Panc1 (cell line): ENCODE data around the gene DPEP3. TPM values are rescaled to one million over a fixed set of nuclear protein-coding genes. Genes with fewer than 3 reads are reported as not detected.
"Not testable (repeated sequence)": the region's sequence is repeated elsewhere in the genome, so short reads cannot be mapped to it uniquely, and the experiment has no call there.

Experiments
- ATAC-seq: fragments of 200-7000 bp; cut with Tn5 transposase; 2 replicates; pipeline ENCODE4 v1.9.1; 2020; ENCODE audit warnings: mild to moderate bottlenecking, moderate library complexity
- BruUV-seq: library from RNA; stranded (reverse); fragments of 400-500 nt; replicated peaks from 2 replicates; lab custom pipeline; 2021; lab: Mats Ljungman, UMichigan
- CTCF ChIA-PET: fragments of 300-600 bp; sonication (Branson Sonifier 250); formaldehyde crosslinking; loops from one replicate; lab custom pipeline; 2022; ENCODE audit warnings: antibody characterized with exemption; lab: Charles Lee
- POLR2A ChIA-PET: fragments of 300-600 bp; sonication (Branson Sonifier 250); formaldehyde crosslinking; loops from one replicate; lab custom pipeline; 2022; ENCODE audit warnings: antibody characterized with exemption; lab: Charles Lee
- DNase-seq: peaks from one replicate; pipeline ENCODE4 v3.0.0-alpha.2; 2010; ENCODE audit warnings: low read depth, low spot score
- H3K27ac ChIP-seq: 2 replicates; pipeline ENCODE4 v1.5.1; 2011; ENCODE audit warnings: mild to moderate bottlenecking, low read length, inconsistent platforms
- H3K27me3 ChIP-seq: fragments of 200-500 bp; sonication (Bioruptor generic); 2 replicates; pipeline ENCODE4 v1.6.0; 2014; ENCODE audit warnings: low read length, inconsistent platforms; ENCODE audit not compliant: control insufficient read depth, insufficient read depth
- H3K36me3 ChIP-seq: fragments of 200-500 bp; sonication (Bioruptor generic); 2 replicates; pipeline ENCODE4 v1.5.1; 2014; ENCODE audit warnings: inconsistent platforms, mild to moderate bottlenecking, low read length, moderate library complexity; ENCODE audit not compliant: control insufficient read depth, insufficient read depth
- H3K4me1 ChIP-seq: 2 replicates; pipeline ENCODE4 v1.5.1; 2011; ENCODE audit warnings: inconsistent platforms, mild to moderate bottlenecking, low read length, moderate library complexity; ENCODE audit not compliant: control insufficient read depth, insufficient read depth
- H3K4me3 ChIP-seq, 2 experiments: 2 replicates each; pipeline ENCODE4 v1.5.1; 2011 to 2012; ENCODE audit warnings: low read depth in 2 of 2, low read length in 2 of 2, mild to moderate bottlenecking in 2 of 2, inconsistent platforms in 1 of 2, moderate library complexity in 1 of 2
- H3K9me3 ChIP-seq: fragments of 200-500 bp; sonication (Bioruptor generic); 2 replicates; pipeline ENCODE4 v1.5.1; 2014; ENCODE audit warnings: low read depth, mild to moderate bottlenecking, inconsistent platforms, low read length, moderate library complexity; ENCODE audit not compliant: control insufficient read depth, insufficient read depth
- CTCF ChIP-seq: fragments of 450-650 bp; IDR thresholded peaks from 2 replicates; pipeline ENCODE4 v1.5.1; 2017; ENCODE audit warnings: mild to moderate bottlenecking
- POLR2AphosphoS5 ChIP-seq: IDR thresholded peaks from 2 replicates; pipeline ENCODE4 v1.6.1; 2012; ENCODE audit warnings: mild to moderate bottlenecking, low read depth, low read length, moderate library complexity
- REST ChIP-seq, 2 experiments: IDR thresholded peaks; 2 replicates each; pipeline ENCODE4 v1.6.1; 2011 to 2012; ENCODE audit warnings: low read depth in 2 of 2, control low read depth in 1 of 2, low read length in 1 of 2, mild to moderate bottlenecking in 1 of 2, moderate library complexity in 1 of 2; ENCODE audit not compliant: insufficient read depth in 1 of 2
- SIN3A ChIP-seq: IDR thresholded peaks from 2 replicates; pipeline ENCODE4 v1.6.1; 2012; ENCODE audit warnings: low read depth, mild to moderate bottlenecking, low read length, moderate library complexity, borderline replicate concordance; ENCODE audit not compliant: insufficient read depth
- TCF7L2 ChIP-seq: IDR thresholded peaks from 2 replicates; pipeline ENCODE4 v1.6.1; 2011; ENCODE audit warnings: mild to moderate bottlenecking, low read depth, low read length, inconsistent platforms
- in situ Hi-C: cut with HindIII; loops from 2 replicates; pipeline ENCODE4 v1.10.0; 2016; ENCODE audit warnings: low sequenced_read_pairs, low pct_unique_long_range_greater_than_20kb
- intact Hi-C: fragments of 100-400 bp; cut with micrococcal nuclease; formaldehyde crosslinking; loops from one replicate; pipeline ENCODE4 v1.10.0; 2022; ENCODE audit not compliant: unreplicated experiment
- total RNA-seq: library from RNA; stranded (reverse); gene quantifications from one replicate; pipeline ENCODE4 v1.2.1, GENCODE V29; 2021; ENCODE audit not compliant: unreplicated experiment

DPEP3 gene
- total RNA-seq, 1 experiment from 2014 or later = not detected

GRCh38 chr16:67939507-67940445 is 40.5 kb downstream of the DPEP3 start:
- Histone ChIP-seq H3K27ac (no peak overlapping the region), H3K36me3 (peaks cover 2% of the 10 kb centered on the region; the same call in 1 of the 2 replicates), H3K9me3 (no peaks in the 10 kb centered on the region), H3K4me1 (peaks cover 4% of the 10 kb centered on the region; the same call in 1 of the 2 replicates), H3K4me3 (no peak overlapping the region), H3K27me3 (no peaks in the 10 kb centered on the region)
- POLR2A ChIA-PET = no interaction called here
- in situ Hi-C loops = no loop called here
- CTCF ChIA-PET = interaction anchor here (0.7 kb wide), 1 partner anchor 12 kb away, joined by 3 read pairs; no protein-coding TSS in a partner anchor
- DNase-seq = no peak
- BruUV-seq = no TSS peak
- ATAC-seq = no peak
- TF ChIP-seq POLR2AphosphoS5 (no peak; the same call in 1 of the 2 replicates), REST (IDR thresholded peaks at IDR 0.05; ENCODE audit: insufficient read depth in 1 of 2, low read depth in 2 of 2, low read length in 1 of 2) (no peak), TCF7L2 (no peak), SIN3A (no peak), CTCF (no peak)
- intact Hi-C loops = no loop called here

- H3K9me3 ChIP-seq, H3K27me3 ChIP-seq, H3K4me1 ChIP-seq, ATAC-seq, in situ Hi-C loops, H3K27ac ChIP-seq, intact Hi-C loops, H3K36me3 ChIP-seq, BruUV-seq, CTCF ChIA-PET, DNase-seq, H3K4me3 ChIP-seq: not testable (repeated sequence)
- POLR2A ChIA-PET = interaction anchor here (0.7 kb wide), 1 partner anchor 202 kb away, joined by 12 read pairs; no protein-coding TSS in a partner anchor
Measured at GRCh38 chr16:67937713-67938112, 42.6 kb downstream of the DPEP3 start.
